ENCODE data around the gene KANSL3.

KANSL3 gene

DNA sequence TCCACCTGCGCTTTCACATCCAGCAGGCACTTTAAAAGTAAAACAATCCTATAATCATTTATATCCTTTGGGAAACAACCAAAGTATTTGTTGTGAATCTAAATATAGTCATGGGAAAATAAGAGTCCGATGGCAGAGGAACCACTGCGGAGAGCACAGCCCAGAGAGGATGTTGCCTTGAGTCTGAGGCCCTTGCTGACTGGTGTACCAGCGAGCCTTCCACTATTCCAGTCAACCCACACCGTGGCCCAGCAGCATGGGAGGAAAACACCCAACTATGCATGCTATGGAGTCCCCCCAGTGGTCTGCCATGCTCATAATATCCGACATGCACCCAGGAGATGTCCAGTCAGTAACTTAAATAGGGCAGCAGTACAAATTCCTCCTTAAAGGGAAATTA, 21.6 kb downstream of the KANSL3 start:
- ChIA-PET POLR2A (no interaction called here), CTCF (interaction anchor here (1.2 to 1.4 kb wide), 2 partner anchors 23 to 63 kb away, joined by 3 to 4 read pairs; no protein-coding TSS in a partner anchor)
- DNase-seq (ENCODE audit: extremely low spot score): no peak
- TF ChIP-seq, protein P1, sequence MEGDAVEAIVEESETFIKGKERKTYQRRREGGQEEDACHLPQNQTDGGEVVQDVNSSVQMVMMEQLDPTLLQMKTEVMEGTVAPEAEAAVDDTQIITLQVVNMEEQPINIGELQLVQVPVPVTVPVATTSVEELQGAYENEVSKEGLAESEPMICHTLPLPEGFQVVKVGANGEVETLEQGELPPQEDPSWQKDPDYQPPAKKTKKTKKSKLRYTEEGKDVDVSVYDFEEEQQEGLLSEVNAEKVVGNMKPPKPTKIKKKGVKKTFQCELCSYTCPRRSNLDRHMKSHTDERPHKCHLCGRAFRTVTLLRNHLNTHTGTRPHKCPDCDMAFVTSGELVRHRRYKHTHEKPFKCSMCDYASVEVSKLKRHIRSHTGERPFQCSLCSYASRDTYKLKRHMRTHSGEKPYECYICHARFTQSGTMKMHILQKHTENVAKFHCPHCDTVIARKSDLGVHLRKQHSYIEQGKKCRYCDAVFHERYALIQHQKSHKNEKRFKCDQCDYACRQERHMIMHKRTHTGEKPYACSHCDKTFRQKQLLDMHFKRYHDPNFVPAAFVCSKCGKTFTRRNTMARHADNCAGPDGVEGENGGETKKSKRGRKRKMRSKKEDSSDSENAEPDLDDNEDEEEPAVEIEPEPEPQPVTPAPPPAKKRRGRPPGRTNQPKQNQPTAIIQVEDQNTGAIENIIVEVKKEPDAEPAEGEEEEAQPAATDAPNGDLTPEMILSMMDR (IDR thresholded peaks at IDR 0.05; ENCODE audit: control extremely low read depth, extremely low read depth, low read depth, missing control alignments): no peak

DNA sequence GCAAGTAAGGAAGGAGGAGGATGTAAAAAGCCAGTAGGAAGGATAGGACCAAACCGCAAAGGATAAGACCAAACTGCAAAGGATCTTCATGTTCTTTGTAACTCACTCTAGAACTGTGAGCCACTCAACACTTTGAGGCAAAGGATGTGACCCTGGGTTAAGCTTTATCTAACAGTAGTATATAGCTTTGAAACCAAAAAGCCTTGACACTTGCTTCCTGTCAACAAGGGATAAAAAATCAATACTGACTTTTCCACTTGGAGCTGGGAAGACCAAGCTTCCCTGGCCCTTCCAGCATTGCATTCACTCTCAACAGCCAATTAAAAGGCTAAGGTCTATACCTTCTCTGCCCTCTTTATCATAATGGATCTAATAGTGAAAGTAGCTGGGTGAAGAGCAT, 22.0 kb downstream of the KANSL3 start:
- DNase-seq (ENCODE audit: extremely low spot score): no peak
- ChIA-PET CTCF (interaction anchor here (1.2 to 1.4 kb wide), 2 partner anchors 22 to 62 kb away, joined by 3 to 4 read pairs; no protein-coding TSS in a partner anchor), POLR2A (no interaction called here)
- TF ChIP-seq, protein P1 (IDR thresholded peaks at IDR 0.05; ENCODE audit: control extremely low read depth, extremely low read depth, low read depth, missing control alignments): no peak

DNA sequence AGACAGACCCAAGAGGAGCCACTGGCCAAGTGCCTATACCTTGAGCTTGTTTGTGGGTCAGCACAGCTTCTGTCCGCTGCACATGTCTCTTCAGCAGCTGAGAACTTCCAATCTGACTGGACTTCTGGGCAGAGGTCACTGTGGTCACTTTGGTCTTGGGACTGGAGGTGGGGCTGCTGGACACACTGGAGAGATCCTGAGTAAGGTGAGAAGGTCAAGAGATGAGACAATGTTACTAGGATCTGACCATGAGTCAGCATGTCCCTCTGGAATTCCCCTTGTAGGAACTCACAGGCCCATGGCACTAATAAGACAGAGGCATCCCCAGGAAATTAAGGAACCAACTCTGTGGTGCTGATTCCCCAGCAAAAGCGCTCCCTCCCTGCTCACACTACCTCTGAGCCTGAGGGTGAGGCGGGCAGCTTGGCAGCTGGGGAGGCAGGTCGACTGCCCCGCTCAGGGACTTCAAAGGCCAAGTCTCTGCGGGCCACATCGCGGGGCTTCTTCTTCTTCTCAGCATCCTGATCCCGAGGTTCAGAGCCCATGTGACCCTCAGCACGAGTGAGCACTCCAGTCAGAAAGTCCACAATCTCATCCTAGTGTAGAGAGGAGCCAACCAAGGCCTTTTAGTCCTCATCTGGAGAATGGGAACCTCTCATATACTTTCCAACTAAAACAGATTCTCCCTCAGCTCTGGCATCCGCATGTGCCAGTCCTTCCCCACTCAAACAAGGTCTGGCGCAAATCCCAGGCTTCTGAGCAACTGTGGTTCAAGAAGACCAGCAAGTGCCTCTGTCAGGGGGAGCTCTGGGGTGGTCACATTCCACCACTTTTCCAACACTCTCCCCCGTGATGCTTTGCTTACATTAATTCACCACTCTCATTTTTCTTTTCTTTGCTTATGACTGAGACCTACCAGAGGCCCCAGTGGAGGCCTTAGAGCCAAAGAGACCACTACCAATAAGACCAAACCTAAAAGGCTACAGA, 29.4 kb downstream of the KANSL3 start:
- peak; percentile 31 for DNase-seq (ENCODE audit: extremely low spot score)
- CTCF ChIA-PET: interaction anchor here (1.2 to 3.2 kb wide), 3 partner anchors 9 to 15 kb away, joined by 3 to 14 read pairs (median 7); no protein-coding TSS in a partner anchor
- POLR2A ChIA-PET: no interaction called here
- TF ChIP-seq, protein P1 (IDR thresholded peaks at IDR 0.05; ENCODE audit: control extremely low read depth, extremely low read depth, low read depth, missing control alignments): no peak

DNA sequence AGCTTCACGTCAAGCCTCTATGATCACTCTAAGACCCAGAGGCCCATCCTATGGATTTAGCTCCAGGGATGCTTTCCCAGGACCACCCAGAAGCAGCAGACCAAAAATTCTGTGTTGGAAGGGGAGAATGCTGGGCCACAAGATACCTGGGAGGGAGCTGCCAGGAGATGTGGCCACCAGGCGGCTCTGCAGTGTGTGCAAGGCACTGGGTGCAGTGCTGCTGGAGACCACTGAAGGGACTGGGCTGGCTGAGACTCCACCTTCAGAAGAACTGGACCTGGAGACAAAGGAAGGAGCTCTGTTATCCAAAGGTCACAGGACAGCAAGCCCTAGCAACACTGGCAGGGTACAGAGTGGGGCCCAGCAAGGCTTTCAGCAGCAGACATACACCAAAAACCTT, 34.0 kb downstream of the KANSL3 start:
- TF ChIP-seq, protein P1 (IDR thresholded peaks at IDR 0.05; ENCODE audit: control extremely low read depth, extremely low read depth, low read depth, missing control alignments): no peak
- no peak for DNase-seq (ENCODE audit: extremely low spot score)
- ChIA-PET POLR2A (interaction anchor here (0.6 kb wide), 1 partner anchor 465 kb away, joined by 3 read pairs; no protein-coding TSS in a partner anchor), CTCF (interaction anchor here (0.8 to 3.0 kb wide), 9 partner anchors 9 to 159 kb away, joined by 3 to 8 read pairs (median 4); no protein-coding TSS in a partner anchor)

DNA sequence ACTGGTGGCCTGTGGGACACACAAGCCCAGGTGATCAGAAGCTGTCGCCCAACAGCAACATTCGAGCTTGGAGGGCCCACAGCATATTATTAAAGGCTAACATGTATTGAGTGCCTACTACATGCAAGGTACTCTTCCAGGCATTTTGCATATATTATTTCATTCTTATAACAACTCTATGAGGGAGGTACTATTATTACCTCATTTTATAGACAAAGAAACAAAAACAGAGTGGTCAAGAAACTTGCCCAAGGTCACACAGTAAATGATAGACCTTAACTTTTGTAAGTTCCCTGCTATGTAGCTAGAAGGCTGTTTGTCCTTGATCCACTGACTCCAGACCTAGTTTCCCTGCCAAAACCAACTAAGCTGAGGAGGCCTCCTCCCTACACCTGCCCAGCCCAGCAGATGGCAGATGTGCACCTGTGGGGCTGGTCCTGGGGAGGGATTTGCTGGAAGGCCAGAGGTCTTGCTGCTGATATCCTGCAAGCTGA, 35.7 kb downstream of the KANSL3 start:
- ChIA-PET POLR2A (no interaction called here), CTCF (interaction anchor here (1.1 kb wide), 1 partner anchor 48 kb away, joined by 3 read pairs; no protein-coding TSS in a partner anchor)
- DNase-seq (ENCODE audit: extremely low spot score): no peak
- TF ChIP-seq, protein P1 (IDR thresholded peaks at IDR 0.05; ENCODE audit: control extremely low read depth, extremely low read depth, low read depth, missing control alignments): no peak
